Gastroesophageal sphincter (tissue), 3 donors: ENCODE measurements around the gene OARD1.

Experiments used
- CTCF ChIP-seq, 4 experiments: fragments of 200-600 bp in 2 of 4; fragments of 450-650 bp in 2 of 4; sonication (generic) in 1 of 4; IDR thresholded peaks; one replicate each; pipeline ENCODE4 v1.5.1; 2017 to 2019; ENCODE audit warnings: antibody characterized with exemption in 4 of 4, mild to moderate bottlenecking in 2 of 4, moderate library complexity in 2 of 4
- POLR2AphosphoS5 ChIP-seq: sonication (generic); formaldehyde crosslinking; IDR thresholded peaks from one replicate; pipeline ENCODE4 v1.6.1; 2017; ENCODE audit warnings: antibody characterized with exemption

GRCh38 chr6:41090841-41091761 lies 18.9 kb upstream of the OARD1 start:
- no peak for TF ChIP-seq CTCF (IDR thresholded peaks at IDR 0.05)
- TF ChIP-seq POLR2AphosphoS5: no peak
